GM12874 (cell line): Measurements from ENCODE around the gene MAN2B2.

Experiments
- TF ChIP-seq, protein P1 (sequence below): IDR thresholded peaks from 2 replicates; pipeline ENCODE4 v1.5.1; 2011; ENCODE audit warnings: low read depth, mild to moderate bottlenecking, control low read depth, low read length, moderate library complexity; ENCODE audit not compliant: insufficient read depth

The MAN2B2 gene

GRCh38 chr4:6530301-6530700, 44.7 kb upstream of the MAN2B2 start:
- TF ChIP-seq, protein P1, sequence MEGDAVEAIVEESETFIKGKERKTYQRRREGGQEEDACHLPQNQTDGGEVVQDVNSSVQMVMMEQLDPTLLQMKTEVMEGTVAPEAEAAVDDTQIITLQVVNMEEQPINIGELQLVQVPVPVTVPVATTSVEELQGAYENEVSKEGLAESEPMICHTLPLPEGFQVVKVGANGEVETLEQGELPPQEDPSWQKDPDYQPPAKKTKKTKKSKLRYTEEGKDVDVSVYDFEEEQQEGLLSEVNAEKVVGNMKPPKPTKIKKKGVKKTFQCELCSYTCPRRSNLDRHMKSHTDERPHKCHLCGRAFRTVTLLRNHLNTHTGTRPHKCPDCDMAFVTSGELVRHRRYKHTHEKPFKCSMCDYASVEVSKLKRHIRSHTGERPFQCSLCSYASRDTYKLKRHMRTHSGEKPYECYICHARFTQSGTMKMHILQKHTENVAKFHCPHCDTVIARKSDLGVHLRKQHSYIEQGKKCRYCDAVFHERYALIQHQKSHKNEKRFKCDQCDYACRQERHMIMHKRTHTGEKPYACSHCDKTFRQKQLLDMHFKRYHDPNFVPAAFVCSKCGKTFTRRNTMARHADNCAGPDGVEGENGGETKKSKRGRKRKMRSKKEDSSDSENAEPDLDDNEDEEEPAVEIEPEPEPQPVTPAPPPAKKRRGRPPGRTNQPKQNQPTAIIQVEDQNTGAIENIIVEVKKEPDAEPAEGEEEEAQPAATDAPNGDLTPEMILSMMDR, result no peak

DNA sequence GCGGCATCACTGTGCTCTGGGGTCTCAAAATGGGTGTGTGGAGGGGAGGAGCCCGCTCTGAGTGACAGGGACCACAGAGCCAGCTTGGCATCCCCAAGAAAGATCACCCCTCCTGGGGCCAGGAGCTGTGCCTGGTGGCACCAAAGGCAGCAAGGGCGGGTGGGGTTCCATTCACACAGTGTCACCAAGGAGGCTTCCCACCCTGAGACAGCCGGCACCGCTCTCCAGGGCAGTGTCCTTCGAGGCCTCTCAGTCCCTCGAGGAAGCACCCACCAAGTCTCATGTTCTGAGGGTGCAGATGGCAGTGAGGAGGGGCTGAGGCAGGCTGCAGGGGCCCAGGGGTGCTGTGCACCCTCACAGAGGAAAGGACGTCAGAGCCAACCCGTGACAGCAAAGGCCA, 44.0 kb upstream of the MAN2B2 start:
- TF ChIP-seq, protein P1, result no peak

GRCh38 chr4:6532102-6532501, 42.9 kb upstream of the MAN2B2 start:
- TF ChIP-seq, protein P1, result no peak

DNA sequence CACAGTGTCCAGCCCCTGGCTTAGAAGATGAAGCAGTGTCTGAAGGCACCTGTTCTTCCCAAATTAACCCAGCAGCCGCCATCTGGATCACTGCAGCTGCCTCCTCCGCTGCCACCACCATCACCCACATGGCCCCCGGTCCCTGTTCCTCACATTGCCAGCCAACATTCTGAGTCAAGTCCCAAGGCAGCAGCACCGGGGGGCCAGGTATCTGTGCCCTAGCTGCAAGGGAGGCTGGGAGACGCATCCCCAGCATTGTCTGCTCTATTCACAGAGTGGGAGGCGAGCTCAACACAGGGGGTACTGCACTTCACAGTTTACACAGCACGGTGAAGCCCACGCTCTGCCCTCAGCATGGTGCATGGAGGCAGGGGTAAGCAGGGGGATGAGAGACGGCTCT, 42.3 kb upstream of the MAN2B2 start:
- TF ChIP-seq, protein P1, result no peak

DNA sequence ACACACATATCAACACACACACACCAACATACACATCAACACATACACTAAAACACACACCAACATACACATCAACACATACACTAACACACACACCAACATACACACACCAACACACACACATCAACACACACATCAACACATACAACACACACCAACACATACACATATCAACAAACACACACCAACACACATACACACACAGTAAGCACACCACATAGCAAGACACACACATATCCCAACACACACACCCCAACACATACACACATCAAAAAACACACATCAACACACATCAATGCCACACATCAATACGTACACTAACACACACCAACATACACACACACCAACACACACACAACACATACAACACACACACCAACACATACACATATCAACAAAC, 40.9 kb upstream of the MAN2B2 start:
- TF ChIP-seq, protein P1, result no peak

GRCh38 chr4:6534618-6535328, 40.2 kb upstream of the MAN2B2 start:
- TF ChIP-seq, protein P1, result no peak

- TF ChIP-seq, protein P1, result no peak
Measured at GRCh38 chr4:6535329-6535692, 39.7 kb upstream of the MAN2B2 start.

GRCh38 chr4:6535706-6536105, 39.3 kb upstream of the MAN2B2 start:
- TF ChIP-seq, protein P1, result no peak
